Panc1 (cell line): Measurements from ENCODE around the gene ZNF292.

Source experiments
- CTCF ChIP-seq: fragments of 450-650 bp; IDR thresholded peaks from 2 replicates; pipeline ENCODE4 v1.5.1; 2017; ENCODE audit warnings: mild to moderate bottlenecking
- POLR2AphosphoS5 ChIP-seq: IDR thresholded peaks from 2 replicates; pipeline ENCODE4 v1.6.1; 2012; ENCODE audit warnings: mild to moderate bottlenecking, low read depth, low read length, moderate library complexity
- REST ChIP-seq, 2 experiments: IDR thresholded peaks; 2 replicates each; pipeline ENCODE4 v1.6.1; 2011 to 2012; ENCODE audit warnings: low read depth in 2 of 2, control low read depth in 1 of 2, low read length in 1 of 2, mild to moderate bottlenecking in 1 of 2, moderate library complexity in 1 of 2; ENCODE audit not compliant: insufficient read depth in 1 of 2
- SIN3A ChIP-seq: IDR thresholded peaks from 2 replicates; pipeline ENCODE4 v1.6.1; 2012; ENCODE audit warnings: low read depth, mild to moderate bottlenecking, low read length, moderate library complexity, borderline replicate concordance; ENCODE audit not compliant: insufficient read depth
- TCF7L2 ChIP-seq: IDR thresholded peaks from 2 replicates; pipeline ENCODE4 v1.6.1; 2011; ENCODE audit warnings: mild to moderate bottlenecking, low read depth, low read length, inconsistent platforms

- TF ChIP-seq CTCF (no peak), REST (IDR thresholded peaks at IDR 0.05; ENCODE audit: insufficient read depth in 1 of 2, low read depth in 2 of 2, low read length in 1 of 2) (no peak), POLR2AphosphoS5 (no peak), SIN3A (no peak), TCF7L2 (no peak)
Measured at GRCh38 chr6:87197547-87197946, 42.2 kb downstream of the ZNF292 start.
